DND-41 (cell line): ENCODE data around the gene C1orf35.

Source experiments
- ATAC-seq: fragments of 200-7000 bp; cut with Tn5 transposase; 3 replicates; pipeline ENCODE4 v1.9.1; 2021; ENCODE audit warnings: low read depth; ENCODE audit not compliant: insufficient read depth
- DNase-seq: peaks from one replicate; pipeline ENCODE4 v3.0.0-alpha.2; 2020
- H2AFZ ChIP-seq: 2 replicates; pipeline ENCODE4 v1.6.0; 2012; ENCODE audit warnings: low read depth, low read length
- H3K27ac ChIP-seq: 2 replicates; pipeline ENCODE4 v1.5.1; 2012; ENCODE audit warnings: low read length, inconsistent platforms
- H3K27me3 ChIP-seq: fragments of 200-600 bp; sonication (generic); 2 replicates; pipeline ENCODE4 v1.6.0; 2012; ENCODE audit warnings: low read length, mild to moderate bottlenecking, inconsistent platforms; ENCODE audit not compliant: insufficient read depth, poor library complexity
- H3K36me3 ChIP-seq: 2 replicates; pipeline ENCODE4 v1.5.1; 2012; ENCODE audit warnings: low read length, inconsistent platforms; ENCODE audit not compliant: insufficient read depth
- H3K4me1 ChIP-seq: 2 replicates; pipeline ENCODE4 v1.5.1; 2012; ENCODE audit warnings: mild to moderate bottlenecking, low read length; ENCODE audit not compliant: insufficient read depth
- H3K4me2 ChIP-seq: 2 replicates; pipeline ENCODE4 v1.6.0; 2012; ENCODE audit warnings: mild to moderate bottlenecking, moderate library complexity, low read length, inconsistent platforms; ENCODE audit not compliant: insufficient read depth
- H3K4me3 ChIP-seq, 2 experiments: fragments of 200-600 bp in 1 of 2; shearing (Covaris generic) in 1 of 2; 2 replicates each; pipeline ENCODE4 v1.5.1; 2012 to 2016; ENCODE audit warnings: inconsistent platforms in 2 of 2, low read length in 2 of 2, mild to moderate bottlenecking in 2 of 2, low read depth in 1 of 2, moderate library complexity in 1 of 2
- H3K79me2 ChIP-seq: 2 replicates; pipeline ENCODE4 v1.6.0; 2012; ENCODE audit warnings: low read length, inconsistent platforms; ENCODE audit not compliant: insufficient read depth
- H3K9ac ChIP-seq: 2 replicates; pipeline ENCODE4 v1.6.0; 2012; ENCODE audit warnings: low read depth, mild to moderate bottlenecking, inconsistent platforms, low read length, moderate library complexity
- H3K9me3 ChIP-seq: 2 replicates; pipeline ENCODE4 v1.5.1; 2012; ENCODE audit warnings: low read length, moderate library complexity, mild to moderate bottlenecking, inconsistent platforms; ENCODE audit not compliant: insufficient read depth, severe bottlenecking
- H4K20me1 ChIP-seq: 2 replicates; pipeline ENCODE4 v1.6.0; 2012; ENCODE audit warnings: low read length; ENCODE audit not compliant: insufficient read depth
- CTCF ChIP-seq: IDR thresholded peaks from 2 replicates; pipeline ENCODE4 v1.5.1; 2012; ENCODE audit warnings: borderline replicate concordance, low read length, moderate library complexity, mild to moderate bottlenecking; ENCODE audit not compliant: poor library complexity, severe bottlenecking; ENCODE audit errors: extremely low read depth
- EZH2 ChIP-seq: IDR thresholded peaks from 3 replicates; pipeline ENCODE4 v1.6.1; 2012; ENCODE audit warnings: borderline replicate concordance, low read depth, mild to moderate bottlenecking, moderate library complexity, low read length, inconsistent platforms; ENCODE audit not compliant: severe bottlenecking

The C1orf35 gene

GRCh38 chr1:228120857-228121489 is 17.8 kb upstream of the C1orf35 start:
- peaks cover 9% of the 10 kb centered on the region for H3K27me3 ChIP-seq
- TF ChIP-seq EZH2 (no peak), CTCF (no peak)
- peaks cover 16% of the 10 kb centered on the region for H3K9me3 ChIP-seq
- no peaks in the 10 kb centered on the region for H4K20me1 ChIP-seq
- no peak overlapping the region for H3K4me3 ChIP-seq
- DNase-seq (no peak), ATAC-seq (no peak)
- H3K4me1 ChIP-seq: no peaks in the 10 kb centered on the region
- no peak overlapping the region for H3K27ac ChIP-seq
- no peaks in the 10 kb centered on the region for H3K79me2 ChIP-seq
- H2AFZ ChIP-seq: no peak overlapping the region
- no peak overlapping the region for H3K9ac ChIP-seq
- H3K4me2 ChIP-seq: no peak overlapping the region
- no peaks in the 10 kb centered on the region for H3K36me3 ChIP-seq

GRCh38 chr1:228120351-228120750 is 17.2 kb upstream of the C1orf35 start:
- no peak for DNase-seq
- H4K20me1 ChIP-seq: no peaks in the 10 kb centered on the region
- H3K4me2 ChIP-seq: no peak overlapping the region
- no peak overlapping the region for H2AFZ ChIP-seq
- H3K36me3 ChIP-seq: no peaks in the 10 kb centered on the region
- H3K27me3 ChIP-seq: peaks cover 9% of the 10 kb centered on the region
- no peak for ATAC-seq
- no peak overlapping the region for H3K9ac ChIP-seq
- H3K79me2 ChIP-seq: no peaks in the 10 kb centered on the region
- TF ChIP-seq CTCF (no peak), EZH2 (no peak)
- H3K4me3 ChIP-seq: no peak overlapping the region
- no peaks in the 10 kb centered on the region for H3K4me1 ChIP-seq
- no peak overlapping the region for H3K27ac ChIP-seq
- H3K9me3 ChIP-seq: peaks cover 16% of the 10 kb centered on the region

GRCh38 chr1:228118040-228118439 is 14.9 kb upstream of the C1orf35 start:
- no peak overlapping the region for H2AFZ ChIP-seq
- TF ChIP-seq CTCF (no peak), EZH2 (no peak)
- H3K4me3 ChIP-seq: no peak overlapping the region
- no peaks in the 10 kb centered on the region for H3K79me2 ChIP-seq
- H3K36me3 ChIP-seq: no peaks in the 10 kb centered on the region
- no peak overlapping the region for H3K9ac ChIP-seq
- ATAC-seq (no peak), DNase-seq (no peak)
- H3K27me3 ChIP-seq: peaks cover 6% of the 10 kb centered on the region
- H3K27ac ChIP-seq: no peak overlapping the region
- H3K4me2 ChIP-seq: no peak overlapping the region
- H4K20me1 ChIP-seq: no peaks in the 10 kb centered on the region
- H3K9me3 ChIP-seq: peaks cover 16% of the 10 kb centered on the region
- H3K4me1 ChIP-seq: no peaks in the 10 kb centered on the region

GRCh38 chr1:228117335-228117734 is 14.2 kb upstream of the C1orf35 start:
- Histone ChIP-seq H3K4me3 (no peak overlapping the region), H3K27me3 (no peaks in the 10 kb centered on the region), H3K27ac (no peak overlapping the region), H2AFZ (no peak overlapping the region), H3K79me2 (no peaks in the 10 kb centered on the region), H4K20me1 (no peaks in the 10 kb centered on the region), H3K4me1 (no peaks in the 10 kb centered on the region), H3K36me3 (no peaks in the 10 kb centered on the region), H3K4me2 (no peak overlapping the region), H3K9me3 (peaks cover 16% of the 10 kb centered on the region), H3K9ac (no peak overlapping the region)
- ATAC-seq: no peak
- no peak for TF ChIP-seq CTCF
- no peak for TF ChIP-seq EZH2
- no peak for DNase-seq
